Measurements from ENCODE around the gene GOLGA6A.
"Not testable (repeated sequence)": the region's sequence is repeated elsewhere in the genome, so short reads cannot be mapped to it uniquely, and the experiment has no call there.

GRCh38 chr15:74056330-74056729 lies 26.0 kb downstream of the GOLGA6A start:
- TF ChIP-seq, protein P1, sequence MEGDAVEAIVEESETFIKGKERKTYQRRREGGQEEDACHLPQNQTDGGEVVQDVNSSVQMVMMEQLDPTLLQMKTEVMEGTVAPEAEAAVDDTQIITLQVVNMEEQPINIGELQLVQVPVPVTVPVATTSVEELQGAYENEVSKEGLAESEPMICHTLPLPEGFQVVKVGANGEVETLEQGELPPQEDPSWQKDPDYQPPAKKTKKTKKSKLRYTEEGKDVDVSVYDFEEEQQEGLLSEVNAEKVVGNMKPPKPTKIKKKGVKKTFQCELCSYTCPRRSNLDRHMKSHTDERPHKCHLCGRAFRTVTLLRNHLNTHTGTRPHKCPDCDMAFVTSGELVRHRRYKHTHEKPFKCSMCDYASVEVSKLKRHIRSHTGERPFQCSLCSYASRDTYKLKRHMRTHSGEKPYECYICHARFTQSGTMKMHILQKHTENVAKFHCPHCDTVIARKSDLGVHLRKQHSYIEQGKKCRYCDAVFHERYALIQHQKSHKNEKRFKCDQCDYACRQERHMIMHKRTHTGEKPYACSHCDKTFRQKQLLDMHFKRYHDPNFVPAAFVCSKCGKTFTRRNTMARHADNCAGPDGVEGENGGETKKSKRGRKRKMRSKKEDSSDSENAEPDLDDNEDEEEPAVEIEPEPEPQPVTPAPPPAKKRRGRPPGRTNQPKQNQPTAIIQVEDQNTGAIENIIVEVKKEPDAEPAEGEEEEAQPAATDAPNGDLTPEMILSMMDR (conservative IDR thresholded peaks at IDR 0.05) = not testable (repeated sequence)
- not testable (repeated sequence) for TF ChIP-seq ZFX (IDR thresholded peaks at IDR 0.05)

Data from C4-2B (cell line).